HG02623 (cell line): ENCODE results near the gene HRCT1.
"Not testable (repeated sequence)": the region's sequence is repeated elsewhere in the genome, so short reads cannot be mapped to it uniquely, and the experiment has no call there.

Experiments used
- ATAC-seq: cut with Tn5 transposase; IDR thresholded peaks from one replicate; pipeline ENCODE4 v1.9.1; 2021; ENCODE audit warnings: moderate library complexity; ENCODE audit not compliant: unreplicated experiment

HRCT1 gene

DNA sequence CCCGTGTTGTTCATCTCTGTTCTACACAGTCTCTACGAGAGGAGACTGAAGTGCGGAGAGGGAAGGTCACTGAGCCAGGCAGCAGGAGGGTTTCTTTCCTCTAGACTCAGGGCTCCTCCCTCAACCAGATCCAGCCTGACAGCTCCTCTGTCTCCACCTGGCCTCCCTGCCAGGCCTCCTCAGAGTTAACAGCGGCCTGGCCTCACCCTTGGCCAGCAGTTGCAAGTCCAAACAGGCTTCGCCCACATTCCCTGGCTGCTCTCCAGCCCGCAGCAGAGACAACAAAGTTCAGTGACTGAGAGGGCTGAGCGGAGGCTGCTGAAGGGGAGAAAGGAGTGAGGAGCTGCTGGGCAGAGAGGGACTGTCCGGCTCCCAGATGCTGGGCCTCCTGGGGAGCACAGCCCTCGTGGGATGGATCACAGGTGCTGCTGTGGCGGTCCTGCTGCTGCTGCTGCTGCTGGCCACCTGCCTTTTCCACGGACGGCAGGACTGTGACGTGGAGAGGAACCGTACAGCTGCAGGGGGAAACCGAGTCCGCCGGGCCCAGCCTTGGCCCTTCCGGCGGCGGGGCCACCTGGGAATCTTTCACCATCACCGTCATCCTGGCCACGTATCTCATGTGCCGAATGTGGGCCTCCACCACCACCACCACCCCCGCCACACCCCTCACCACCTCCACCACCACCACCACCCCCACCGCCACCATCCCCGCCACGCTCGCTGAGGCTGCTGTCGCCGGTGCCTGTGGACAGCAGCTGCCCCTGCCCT, at the start of gene HRCT1:
TSS of gene HRCT1 (plus strand) at position 291 of the 768 bp plus-strand sequence. CDS start at position 377, 86 bp downstream.
- ATAC-seq: no peak

DNA sequence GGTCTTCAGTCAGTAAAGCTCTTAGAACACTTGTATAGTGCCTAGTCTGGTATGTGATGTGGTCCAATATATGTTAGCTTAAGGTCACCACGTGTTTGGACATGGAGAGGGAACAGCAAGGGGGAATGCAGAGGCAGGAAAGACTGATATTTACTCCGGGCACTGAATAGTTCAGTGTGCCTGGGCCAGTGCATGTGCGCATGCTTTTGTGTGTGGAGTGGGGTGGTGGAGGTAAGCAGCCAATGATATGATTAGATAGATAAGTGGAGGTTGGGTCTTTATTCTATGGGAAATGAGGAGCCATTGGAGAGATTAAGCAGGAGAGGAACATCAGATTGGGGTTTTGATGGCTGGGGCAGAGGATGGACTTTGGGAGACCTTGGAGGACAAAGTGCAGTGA, 49.8 kb upstream of the HRCT1 start:
- no peak for ATAC-seq

- ATAC-seq: no peak
Measured at GRCh38 chr9:35856882-35857281, 49.1 kb upstream of the HRCT1 start.

DNA sequence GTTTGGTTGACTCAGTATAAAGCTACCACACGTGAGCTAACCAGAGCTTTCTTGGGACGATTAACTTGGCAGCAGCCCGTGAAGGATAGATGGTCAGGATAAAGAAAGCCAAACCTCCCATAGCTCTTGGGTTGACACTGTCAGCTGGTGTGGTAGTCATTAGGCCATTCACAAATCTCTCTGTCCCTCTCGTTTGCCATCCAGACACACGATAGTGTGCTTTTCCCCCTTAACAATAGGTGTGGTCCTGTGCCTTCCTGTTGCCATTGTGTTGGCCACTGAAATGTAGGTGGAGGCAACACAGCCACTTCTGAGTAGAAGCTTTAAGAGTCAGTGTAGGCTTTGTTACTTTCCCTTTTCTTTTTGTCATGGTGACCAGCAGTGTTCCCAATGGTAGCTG, 47.5 kb upstream of the HRCT1 start:
- ATAC-seq: no peak

- no peak for ATAC-seq
Measured at GRCh38 chr9:35859310-35859989, 46.6 kb upstream of the HRCT1 start.

DNA sequence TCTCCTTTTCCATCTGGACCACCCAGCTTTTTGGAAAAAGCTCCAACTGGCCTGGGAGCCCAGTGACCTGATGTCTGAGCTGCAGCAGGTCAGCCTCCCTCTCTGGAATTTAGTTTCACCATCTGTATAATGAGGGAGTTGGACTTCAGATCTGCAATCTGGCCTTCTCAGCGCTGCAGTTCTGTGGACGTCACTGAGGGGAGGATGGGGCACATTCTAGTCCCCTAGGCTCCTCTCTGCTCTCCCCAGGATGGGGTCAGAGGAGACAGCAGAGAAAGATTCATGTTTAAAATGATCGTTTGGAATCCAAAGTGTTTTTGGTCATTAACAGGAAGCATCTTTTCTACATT, 46.0 kb upstream of the HRCT1 start:
- no peak for ATAC-seq

GRCh38 chr9:35861161-35861897, 44.7 kb upstream of the HRCT1 start:
- ATAC-seq: no peak

GRCh38 chr9:35862328-35862727, 43.7 kb upstream of the HRCT1 start:
- no peak for ATAC-seq

GRCh38 chr9:35863583-35863982, 42.4 kb upstream of the HRCT1 start:
- ATAC-seq: no peak

DNA sequence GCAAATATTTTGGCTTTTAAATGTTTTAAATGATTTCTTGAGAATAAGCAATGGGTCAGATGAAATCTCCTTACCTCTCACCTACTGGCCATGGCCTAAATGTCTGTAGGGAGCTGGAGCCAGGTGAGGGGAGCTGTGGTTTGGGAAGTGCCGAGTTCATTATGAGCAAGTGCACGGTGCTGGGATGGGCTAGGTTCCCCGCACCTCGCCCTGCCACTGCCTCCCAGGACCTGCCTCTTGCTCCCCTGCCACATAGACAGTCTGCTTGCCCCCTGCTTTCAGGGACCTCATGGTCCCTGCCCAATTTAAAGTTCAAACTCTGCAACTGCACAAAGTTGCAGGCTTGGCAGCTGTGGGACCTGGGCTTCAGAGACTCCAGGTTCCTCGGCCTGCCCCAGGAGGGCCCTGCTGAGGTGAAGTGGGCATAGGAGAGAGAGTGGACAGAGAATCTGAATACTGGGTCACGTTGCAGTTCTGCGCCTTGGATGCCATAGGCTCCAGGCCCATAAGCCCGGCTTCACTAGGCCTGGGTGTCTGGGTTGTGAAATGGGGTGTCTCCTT, 41.2 kb upstream of the HRCT1 start:
- ATAC-seq: no peak

DNA sequence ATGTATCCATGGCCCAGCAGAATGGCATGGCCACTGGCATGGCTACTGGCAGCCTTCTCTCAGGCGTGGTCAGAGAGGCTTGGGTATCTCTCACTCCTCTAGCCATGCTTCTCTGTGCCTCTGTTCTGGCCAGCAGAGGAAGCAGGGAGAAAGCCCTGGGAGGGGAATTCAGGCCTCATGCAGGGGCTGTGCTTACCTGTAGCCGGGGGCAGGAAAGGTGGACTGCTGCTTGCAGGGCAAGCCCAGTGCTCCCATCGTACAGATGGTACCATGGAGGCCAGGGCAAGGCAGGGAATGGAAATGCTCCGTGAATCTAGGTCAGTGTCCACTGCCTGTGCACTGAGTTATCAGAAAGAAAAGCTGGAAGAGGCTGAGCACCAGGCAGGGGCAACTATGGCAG, 38.5 kb upstream of the HRCT1 start:
- no peak for ATAC-seq

DNA sequence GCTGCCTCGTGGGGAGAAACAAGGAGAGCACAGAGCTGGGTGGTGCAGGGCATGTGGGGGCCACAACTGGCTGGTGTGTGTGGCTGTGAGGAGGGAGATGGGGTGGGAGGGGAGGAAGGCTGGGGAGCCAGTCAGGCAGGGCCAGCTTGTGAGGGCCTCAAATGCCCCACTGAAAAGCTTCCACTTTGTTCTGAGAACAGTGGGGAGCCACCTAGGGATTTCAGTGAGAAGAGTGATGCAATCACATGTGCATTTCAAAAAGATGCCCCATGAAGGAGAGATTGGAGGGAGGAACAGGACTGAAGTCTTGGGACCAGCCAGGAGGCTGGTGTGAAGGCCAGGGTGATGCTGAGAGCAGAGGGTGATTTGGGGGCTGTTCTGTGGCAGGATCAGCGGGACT, 37.1 kb upstream of the HRCT1 start:
- no peak for ATAC-seq

- ATAC-seq: no peak
Measured at GRCh38 chr9:35869621-35870216, 36.3 kb upstream of the HRCT1 start.

DNA sequence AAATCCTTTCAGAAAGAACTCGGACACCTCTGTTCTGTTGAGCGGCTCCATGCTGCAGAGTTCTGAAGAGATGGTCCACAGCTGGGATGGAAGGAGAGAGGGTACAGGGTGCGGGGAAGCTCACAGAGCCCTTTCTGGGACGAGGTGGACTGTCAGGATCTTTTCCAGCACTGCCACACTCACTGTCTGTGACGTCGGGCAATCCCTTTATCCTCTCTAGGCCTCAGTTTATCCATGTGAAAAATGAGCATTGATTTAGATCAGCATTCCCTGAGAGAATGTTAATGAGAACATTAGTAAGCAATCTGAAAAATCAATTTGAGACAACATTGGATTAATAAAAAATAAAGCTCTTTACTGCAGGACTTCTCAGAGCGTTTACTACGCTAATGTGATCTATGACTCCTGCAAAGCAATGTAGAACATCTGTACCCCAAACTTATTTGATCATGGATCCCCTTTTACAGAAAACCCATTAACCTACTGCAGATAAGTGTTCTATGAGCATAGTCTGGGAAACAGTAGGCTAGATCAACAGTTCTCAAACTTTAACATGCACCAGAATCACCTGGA, 35.6 kb upstream of the HRCT1 start, which contains the start of gene OR13J1:
TSS of gene OR13J1 (minus strand) at position 51 of the 573 bp plus-strand sequence. CDS start at position 51, 0 bp downstream.
- ATAC-seq: no peak

- no peak for ATAC-seq
Measured at GRCh38 chr9:35871545-35871944, 34.5 kb upstream of the HRCT1 start.

DNA sequence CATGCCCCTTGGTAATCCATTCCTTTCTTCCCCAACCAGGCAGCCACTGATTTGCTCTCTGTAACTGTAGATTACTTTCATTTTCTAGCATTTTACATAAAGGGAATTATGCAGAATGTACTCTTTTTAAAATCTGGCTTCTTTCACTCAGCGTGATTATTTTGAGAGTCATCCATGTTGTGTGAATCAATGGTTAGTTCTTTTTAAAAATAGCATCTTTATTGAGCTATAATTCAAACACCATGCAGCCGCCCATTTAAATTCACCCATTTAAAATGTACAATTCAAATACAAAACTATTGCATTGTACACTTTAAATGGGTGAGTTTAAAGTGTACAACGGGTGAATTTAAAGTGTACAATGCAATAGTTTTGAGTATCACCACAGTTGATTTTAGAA, 33.5 kb upstream of the HRCT1 start:
- ATAC-seq: no peak

DNA sequence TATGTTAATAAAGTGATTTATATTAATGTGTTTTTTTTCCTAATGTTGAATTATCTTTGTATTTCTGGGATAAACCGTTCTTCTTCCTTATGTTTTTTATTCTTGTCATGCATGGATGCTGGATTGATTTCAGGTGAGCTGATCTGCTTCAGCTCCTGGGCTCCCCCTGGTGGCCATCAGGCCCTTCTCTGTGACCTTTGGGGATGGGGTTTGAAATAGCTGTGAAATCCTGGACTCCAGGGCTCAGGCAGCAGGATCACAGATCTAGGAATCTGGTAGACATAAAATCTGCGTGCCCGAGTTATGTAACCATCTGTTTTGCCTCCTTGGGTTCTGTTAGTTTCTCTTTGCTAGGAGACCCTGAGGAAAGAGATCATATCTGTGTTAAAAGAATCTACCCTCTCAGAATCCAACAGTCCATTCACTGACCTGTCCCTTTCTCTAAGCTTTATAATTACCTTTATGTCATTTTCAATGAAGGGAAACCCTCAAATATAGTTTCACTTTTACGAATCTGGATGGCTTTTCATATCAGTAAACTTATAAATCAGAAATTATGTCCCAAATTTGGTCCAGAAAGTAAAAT, 23.6 kb upstream of the HRCT1 start:
- ATAC-seq: no peak

- ATAC-seq: no peak
Measured at GRCh38 chr9:35882996-35883395, 23.0 kb upstream of the HRCT1 start.

DNA sequence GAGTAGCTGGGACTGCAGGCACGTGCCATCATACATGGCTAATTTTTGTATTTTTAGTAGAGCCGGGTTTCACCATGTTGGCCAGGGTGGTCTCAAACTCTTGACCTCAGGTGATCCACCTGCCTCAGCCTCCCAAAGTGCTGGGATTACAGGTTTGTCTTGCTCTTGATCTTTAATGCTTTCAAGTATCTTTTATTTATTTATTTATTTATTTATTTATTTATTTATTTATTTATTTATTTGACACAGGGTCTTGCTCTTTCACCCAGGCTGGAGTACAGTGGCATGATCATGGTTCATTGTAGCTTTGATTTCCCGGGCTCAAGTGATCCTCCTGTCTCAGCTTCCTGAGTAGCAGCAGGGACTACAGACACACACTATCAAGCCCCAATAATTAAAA, 21.1 kb upstream of the HRCT1 start:
- not testable (repeated sequence) for ATAC-seq

DNA sequence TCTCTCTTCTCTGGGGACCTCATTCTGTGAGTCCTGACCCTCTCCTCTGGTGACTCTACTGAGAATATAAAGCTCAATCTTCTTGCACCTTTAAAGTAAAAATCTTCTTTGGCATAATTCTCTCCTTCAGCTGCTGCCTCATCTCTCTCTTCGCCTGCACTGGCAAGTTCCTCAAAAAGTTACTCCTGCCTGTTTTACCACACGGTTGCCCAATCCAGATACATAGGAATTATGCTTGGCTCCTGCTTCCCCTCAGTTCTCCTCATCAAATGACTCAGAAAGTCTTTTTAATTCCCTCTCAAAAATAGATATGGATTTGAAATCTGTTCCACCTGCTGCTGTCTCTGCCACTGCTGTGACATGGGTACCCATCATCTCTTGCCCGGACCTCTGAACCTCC, 14.4 kb upstream of the HRCT1 start:
- no peak for ATAC-seq
